NCI-H2196 treated with DMSO at 0.1 percent for 48 hours (cell line): ENCODE data around the gene RAB15.
"Not testable (repeated sequence)": the region's sequence is repeated elsewhere in the genome, so short reads cannot be mapped to it uniquely, and the experiment has no call there.

Source experiments
- DNase-seq: peaks from one replicate; lab custom pipeline; 2025; ENCODE audit not compliant: unreplicated experiment; lab: John Stamatoyannopoulos, UW

Gene RAB15

GRCh38 chr14:64914237-64915028, 57.7 kb downstream of the RAB15 start, which contains the start of gene CHURC1:
CHURC1 (plus strand) TSS chr14:64914455; CDS start chr14:64914496, 41 bp downstream.
- DNase-seq, result peak; percentile 88

- not testable (repeated sequence) for DNase-seq
Measured at GRCh38 chr14:64913477-64913876, 58.7 kb downstream of the RAB15 start.

- no peak for DNase-seq
Measured at GRCh38 chr14:64912261-64912660, 59.9 kb downstream of the RAB15 start.

- DNase-seq, result no peak
Measured at GRCh38 chr14:64910847-64911495, 61.2 kb downstream of the RAB15 start.

- no peak for DNase-seq
Measured at GRCh38 chr14:64906022-64906421, 66.1 kb downstream of the RAB15 start.

GRCh38 chr14:64899958-64900357, 72.2 kb downstream of the RAB15 start:
- DNase-seq, result no peak
